Pons (tissue), 1 donor: ENCODE measurements around the gene CPNE2.
"Not testable (repeated sequence)": the region's sequence is repeated elsewhere in the genome, so short reads cannot be mapped to it uniquely, and the experiment has no call there.

Source experiments
- DNase-seq: peaks from one replicate; pipeline ENCODE4 v3.0.0-alpha.2; 2016; ENCODE audit warnings: low spot score

Gene CPNE2

DNA sequence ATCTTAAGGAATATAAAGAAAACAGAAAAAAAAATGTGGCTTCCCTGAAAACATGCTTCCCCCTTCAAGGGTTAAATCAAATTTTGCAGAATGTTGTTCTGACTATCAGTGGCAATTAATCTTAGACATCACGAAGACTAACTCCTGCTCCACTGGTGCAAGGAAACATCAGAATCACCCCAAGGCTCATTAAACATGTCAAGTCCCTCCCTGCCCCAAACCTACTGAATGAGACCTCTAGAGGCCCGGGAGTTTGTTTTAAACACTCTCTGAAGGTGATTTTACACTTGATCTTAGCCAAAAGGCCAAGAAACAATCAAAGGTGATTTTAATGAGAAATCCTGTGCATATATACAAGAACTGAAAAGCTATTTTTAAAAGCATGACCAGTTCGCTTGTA is 75.2 kb downstream of the CPNE2 start:
- DNase-seq = no peak

DNA sequence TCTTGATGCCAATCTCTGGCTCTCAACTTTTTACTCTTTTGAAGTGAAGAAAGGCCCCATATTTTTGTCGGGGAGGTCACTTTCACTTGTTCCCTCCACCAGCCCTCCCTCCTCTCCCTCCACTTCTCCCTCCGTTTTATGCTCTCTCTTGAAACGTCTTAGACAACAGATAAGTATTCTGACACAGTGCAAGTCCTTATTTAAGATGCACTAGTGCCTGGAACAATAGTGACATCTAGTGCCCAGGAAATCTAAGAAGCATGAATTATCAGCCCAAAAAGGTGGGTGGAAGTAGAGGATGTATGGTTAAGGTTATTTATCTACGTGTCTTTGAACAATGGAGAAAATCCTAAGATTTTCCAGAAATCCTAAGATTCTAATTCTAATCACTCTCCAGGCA is 75.6 kb downstream of the CPNE2 start:
- DNase-seq = peak; percentile 97

- peak; percentile 94 for DNase-seq
These were observed 76.9 kb downstream of the CPNE2 start for GRCh38 chr16:57169327-57169726.

DNA sequence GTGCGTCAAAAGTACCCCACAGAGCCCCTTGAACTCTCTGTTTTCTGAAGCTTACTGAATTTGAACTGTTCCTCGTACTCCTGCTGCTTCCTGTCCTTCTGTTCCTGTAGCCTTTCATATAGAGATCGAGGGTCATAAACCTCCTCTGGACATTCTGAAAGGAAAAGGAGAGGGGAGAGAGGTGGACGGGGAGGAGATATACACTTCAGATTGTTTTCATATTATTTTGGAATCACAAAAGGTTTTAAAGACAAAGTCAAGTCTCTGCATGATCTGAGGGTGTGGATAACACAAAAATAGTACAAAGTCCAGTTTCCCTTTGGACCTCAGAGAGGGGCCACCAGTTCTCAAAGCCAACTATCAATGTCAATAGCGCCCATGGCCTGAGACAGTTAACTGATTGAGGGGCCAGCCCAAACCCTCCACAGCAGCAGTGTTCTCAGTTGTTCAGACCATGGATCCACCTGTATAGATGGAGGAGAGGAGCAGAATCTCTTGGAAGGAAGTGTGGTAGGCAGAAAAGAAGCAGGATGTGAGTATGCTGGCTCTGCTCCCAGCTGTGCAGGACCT is 80.4 kb downstream of the CPNE2 start:
- DNase-seq = no peak

DNA sequence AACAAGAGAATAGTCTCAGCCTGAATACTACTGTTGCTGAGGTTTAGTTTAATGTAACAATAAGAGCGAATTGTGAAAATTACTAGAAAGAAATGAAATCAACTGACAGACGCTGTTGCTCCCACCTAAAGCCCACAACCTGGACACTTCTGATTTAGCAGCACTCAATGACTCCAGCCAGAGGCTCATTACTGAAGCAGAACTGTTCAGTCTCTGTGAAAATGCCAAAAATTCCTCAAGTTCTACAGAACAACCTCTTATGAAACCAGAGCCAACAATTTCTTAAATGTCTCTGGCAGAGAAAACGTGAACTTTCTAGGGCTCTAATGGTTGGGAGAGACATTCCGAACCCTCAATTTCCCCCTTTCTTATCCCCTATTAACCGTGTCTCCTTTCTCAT is 83.5 kb downstream of the CPNE2 start:
- no peak for DNase-seq

- peak; percentile 41 for DNase-seq
These were observed 85.8 kb downstream of the CPNE2 start for GRCh38 chr16:57178196-57178595.

GRCh38 chr16:57178793-57179212 is 86.4 kb downstream of the CPNE2 start:
- peak; percentile 39 for DNase-seq

DNA sequence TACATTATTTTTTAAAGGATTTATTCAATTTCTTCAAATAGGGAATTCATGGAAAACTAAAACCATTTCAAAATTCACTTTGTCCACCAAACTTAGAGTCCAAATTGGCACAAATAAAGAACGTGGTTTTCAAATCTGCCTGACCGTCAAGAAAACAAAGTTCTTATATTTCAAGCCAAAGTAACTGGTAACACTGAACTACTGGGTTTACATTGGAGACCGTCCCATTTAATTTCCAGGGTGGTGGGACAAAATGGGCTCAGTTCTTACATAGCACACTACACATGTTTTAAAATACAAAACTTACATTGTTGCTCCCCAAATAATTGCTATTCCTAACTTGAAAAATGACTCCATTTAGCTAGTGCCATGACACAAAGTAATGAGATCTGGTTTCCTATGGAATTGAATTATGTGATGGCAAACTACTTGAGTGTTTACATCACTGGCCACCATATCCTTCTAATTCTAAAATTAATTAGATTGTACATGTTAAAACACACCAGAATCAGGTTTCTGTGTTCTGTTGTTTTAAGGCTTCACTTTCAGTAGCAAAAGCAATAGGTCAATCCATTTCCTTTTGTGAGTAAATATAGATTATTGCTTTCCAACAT is 86.9 kb downstream of the CPNE2 start:
- DNase-seq = peak; percentile 33

- no peak for DNase-seq
These were observed 91.7 kb downstream of the CPNE2 start for GRCh38 chr16:57184113-57184512.

DNA sequence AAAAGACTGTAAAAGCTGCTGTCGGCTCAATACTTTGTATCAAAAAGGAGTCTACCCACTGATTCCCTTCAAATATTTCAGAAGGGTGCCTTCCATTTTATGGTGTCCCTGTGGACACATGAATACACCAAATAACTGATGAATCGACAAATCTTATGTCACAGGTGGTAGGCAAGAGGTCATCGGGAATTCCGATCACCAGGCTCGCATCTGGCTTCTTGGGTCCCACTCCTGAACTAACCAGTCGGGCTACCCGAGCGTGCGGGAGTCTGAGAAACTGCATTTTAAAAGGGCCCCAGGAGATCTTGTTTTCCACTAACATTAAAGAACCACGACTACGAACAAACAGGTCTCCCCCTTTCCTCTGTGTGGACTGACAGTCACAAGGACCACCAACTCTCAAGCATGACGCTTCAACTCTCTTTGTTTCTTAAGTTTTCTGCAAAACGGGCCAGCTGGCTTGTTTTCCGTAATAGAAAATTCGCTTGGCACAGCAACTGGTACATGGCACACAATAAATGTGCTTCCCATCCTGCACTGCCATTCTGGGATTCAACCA is 92.6 kb downstream of the CPNE2 start:
- DNase-seq = peak; percentile 41

GRCh38 chr16:57185446-57185944 is 93.1 kb downstream of the CPNE2 start:
- DNase-seq = no peak

DNA sequence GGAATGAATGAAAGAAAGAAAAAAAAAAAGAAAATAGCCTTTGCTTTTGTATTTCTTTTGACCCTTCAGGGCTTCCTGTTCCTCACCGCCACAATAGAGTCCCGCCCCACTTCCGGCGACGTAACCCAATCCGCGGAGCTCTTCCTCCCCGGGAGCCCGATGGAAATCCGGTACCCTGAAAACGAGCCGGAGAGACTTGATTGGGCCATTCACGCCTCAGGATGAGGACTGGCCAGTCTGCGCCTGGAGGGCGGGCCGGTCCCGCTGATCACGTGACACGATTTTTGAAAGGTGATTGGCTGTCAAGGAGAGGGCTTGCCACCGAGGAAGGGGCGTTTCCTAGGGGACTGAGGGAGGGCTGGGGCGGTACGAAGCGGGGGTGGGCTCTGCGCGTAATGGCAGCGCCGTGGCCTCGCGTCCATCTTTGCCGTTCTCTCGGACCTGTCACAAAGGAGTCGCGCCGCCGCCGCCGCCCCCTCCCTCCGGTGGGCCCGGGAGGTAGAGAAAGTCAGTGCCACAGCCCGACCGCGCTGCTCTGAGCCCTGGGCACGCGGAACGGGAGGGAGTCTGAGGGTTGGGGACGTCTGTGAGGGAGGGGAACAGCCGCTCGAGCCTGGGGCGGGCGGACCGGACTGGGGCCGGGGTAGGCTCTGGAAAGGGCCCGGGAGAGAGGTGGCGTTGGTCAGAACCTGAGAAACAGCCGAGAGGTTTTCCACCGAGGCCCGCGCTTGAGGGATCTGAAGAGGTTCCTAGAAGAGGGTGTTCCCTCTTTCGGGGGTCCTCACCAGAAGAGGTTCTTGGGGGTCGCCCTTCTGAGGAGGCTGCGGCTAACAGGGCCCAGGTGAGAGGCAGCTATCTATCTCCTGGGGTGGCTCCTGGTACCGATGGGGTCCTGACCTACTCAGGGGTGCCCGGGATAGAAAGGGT is 93.8 kb downstream of the CPNE2 start, which contains the start of the genes PSME3IP1 and RSPRY1:
Gene PSME3IP1, minus strand, starts transcription at position 95 of the 927 bp plus-strand sequence. CDS start 12,185 bp downstream, outside the sequence.
Gene RSPRY1, plus strand, starts transcription at position 385 of the 927 bp plus-strand sequence. CDS start 18,330 bp downstream, outside the sequence.
- peak; percentile 100 for DNase-seq

DNA sequence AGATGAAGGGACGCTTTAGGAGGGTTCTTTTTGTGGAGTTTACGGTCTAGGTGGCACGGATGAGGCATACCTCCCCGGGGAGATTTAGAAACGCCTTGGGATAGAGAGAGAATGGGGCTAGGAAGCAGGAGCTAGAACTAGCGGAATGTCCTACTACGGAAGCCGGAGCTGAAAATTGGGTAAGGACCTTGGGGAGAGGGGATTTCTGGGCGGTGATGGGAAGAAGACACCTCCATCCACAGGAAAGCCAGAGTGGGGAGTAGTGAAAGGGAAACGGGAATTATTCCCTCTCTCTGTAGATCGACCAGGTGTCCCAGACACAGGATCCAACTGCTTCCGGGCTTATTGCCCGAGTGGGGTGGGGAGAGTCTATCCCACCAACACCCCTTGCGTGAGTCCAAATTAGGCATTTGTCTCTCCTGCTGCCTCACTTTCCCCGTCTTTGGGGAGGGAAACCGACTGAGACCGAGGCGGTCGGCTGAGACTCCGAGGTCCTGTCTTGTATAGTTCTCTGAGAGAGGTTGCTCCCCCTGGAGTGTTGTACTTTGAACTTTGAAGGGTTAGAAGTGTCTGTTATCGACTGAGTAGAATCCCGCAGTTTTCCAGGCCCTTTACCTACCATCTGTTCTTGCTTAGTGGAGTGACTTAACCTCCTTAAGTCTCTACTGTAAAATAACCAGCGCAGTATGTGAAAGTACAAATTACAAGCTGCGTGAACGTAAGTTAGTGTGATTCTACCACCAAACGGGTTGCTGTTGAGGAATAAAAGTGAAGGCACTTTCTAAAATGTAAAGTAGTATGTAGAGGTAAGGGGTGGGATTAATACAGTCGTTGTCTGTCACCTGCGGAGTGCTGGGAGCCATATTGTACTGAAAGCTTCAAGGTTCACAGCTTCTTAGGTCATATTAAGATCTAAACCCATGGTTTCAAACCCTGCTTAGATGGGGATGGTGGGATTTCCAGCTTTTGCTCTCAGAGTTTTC is 94.8 kb downstream of the CPNE2 start:
- peak; percentile 36 for DNase-seq

GRCh38 chr16:57187902-57188710 is 95.7 kb downstream of the CPNE2 start:
- DNase-seq = not testable (repeated sequence)

DNA sequence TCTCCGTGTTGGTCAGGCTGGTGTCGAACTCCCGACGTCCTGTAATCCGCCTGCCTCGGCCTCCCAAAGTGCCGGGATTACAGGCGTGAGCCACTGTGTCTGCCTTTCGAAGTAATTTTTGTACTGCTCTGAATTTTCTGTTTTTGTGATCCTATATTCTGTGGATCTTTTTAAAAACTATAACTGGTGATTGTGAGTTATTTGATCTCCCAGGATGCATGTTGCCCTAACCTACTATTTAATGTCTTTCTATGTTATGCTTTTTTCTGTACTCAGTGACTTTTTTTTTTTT is 96.3 kb downstream of the CPNE2 start:
- DNase-seq = no peak

DNA sequence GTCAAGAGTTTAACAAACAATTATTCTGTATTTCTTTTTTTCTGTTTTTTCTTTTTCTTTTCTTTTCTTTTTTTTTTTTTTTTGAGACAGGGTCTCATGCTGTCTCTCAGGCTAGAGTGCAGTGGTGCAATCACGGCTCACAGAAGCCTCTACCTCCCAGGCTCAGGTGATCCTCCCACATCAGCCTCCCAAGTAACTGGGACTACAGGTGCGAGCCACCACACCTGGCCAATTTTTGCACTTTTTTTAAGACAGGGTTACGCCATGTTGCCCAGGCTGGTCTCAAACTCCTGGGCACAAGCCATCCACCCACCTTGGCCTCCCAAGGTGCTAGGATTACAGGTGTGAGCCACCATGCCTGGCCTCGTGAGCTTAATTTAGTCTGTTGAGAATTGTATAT is 97.1 kb downstream of the CPNE2 start:
- not testable (repeated sequence) for DNase-seq

GRCh38 chr16:57190136-57190535 is 97.8 kb downstream of the CPNE2 start:
- DNase-seq = no peak

- DNase-seq = no peak
These were observed 98.7 kb downstream of the CPNE2 start for GRCh38 chr16:57191056-57191571.

GRCh38 chr16:57192146-57192545 is 99.8 kb downstream of the CPNE2 start:
- DNase-seq = no peak
